Mucosa of rectum (tissue), 2 donors: ENCODE measurements around the gene BIN1.

Experiments
- H3K27ac ChIP-seq, 2 donors: one replicate each; pipeline ENCODE4 v1.7.0; 2013; ENCODE audit warnings: inconsistent platforms in 2 of 2, low read depth in 2 of 2, low read length in 2 of 2
- H3K27me3 ChIP-seq, 2 donors: one replicate each; pipeline ENCODE4 v1.7.0; 2013; ENCODE audit warnings: low read length in 2 of 2; ENCODE audit not compliant: control insufficient read depth in 2 of 2, insufficient read depth in 2 of 2
- H3K36me3 ChIP-seq, 2 donors: one replicate each; pipeline ENCODE4 v1.7.0; 2013; ENCODE audit warnings: low read length in 2 of 2; ENCODE audit not compliant: control insufficient read depth in 2 of 2, insufficient read depth in 2 of 2
- H3K4me1 ChIP-seq, 2 donors: one replicate each; pipeline ENCODE4 v1.7.0; 2013; ENCODE audit warnings: low read length in 2 of 2, mild to moderate bottlenecking in 1 of 2; ENCODE audit not compliant: control insufficient read depth in 2 of 2, insufficient read depth in 2 of 2
- H3K4me3 ChIP-seq, 2 donors: one replicate each; pipeline ENCODE4 v1.7.0; 2013; ENCODE audit warnings: low read length in 2 of 2
- H3K9ac ChIP-seq, 2 donors: one replicate each; pipeline ENCODE4 v1.7.0; 2013; ENCODE audit warnings: low read length in 2 of 2, low read depth in 1 of 2, mild to moderate bottlenecking in 1 of 2
- H3K9me3 ChIP-seq, 2 donors: one replicate each; pipeline ENCODE4 v1.7.0; 2013; ENCODE audit warnings: low read length in 2 of 2; ENCODE audit not compliant: control insufficient read depth in 2 of 2
- donor health status: healthy.
- donor health status: Normal muscosa, but diverticular disease.

Gene BIN1

DNA sequence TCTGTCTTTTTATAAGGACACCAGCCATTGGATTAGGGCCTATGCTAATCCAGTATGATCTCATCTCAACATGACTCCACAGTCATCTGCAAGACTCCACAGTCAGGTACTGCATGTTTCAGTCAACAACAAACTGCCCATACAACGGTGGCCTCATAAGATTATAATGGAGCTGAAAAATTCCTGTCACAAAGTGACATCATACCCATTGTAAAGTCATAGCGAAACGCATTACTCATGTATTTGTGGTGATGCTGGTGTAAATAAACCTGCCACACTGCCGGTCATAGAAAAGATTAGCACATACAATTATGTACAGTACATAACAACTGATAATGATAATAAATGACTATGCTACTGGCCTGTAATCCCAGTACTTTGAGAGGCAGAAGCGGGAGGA, 106.0 kb downstream of the BIN1 start:
- no peak overlapping the region for H3K27ac ChIP-seq
- peaks cover 3 to 10% of the 10 kb centered on the region in 2 donors for H3K4me1 ChIP-seq

DNA sequence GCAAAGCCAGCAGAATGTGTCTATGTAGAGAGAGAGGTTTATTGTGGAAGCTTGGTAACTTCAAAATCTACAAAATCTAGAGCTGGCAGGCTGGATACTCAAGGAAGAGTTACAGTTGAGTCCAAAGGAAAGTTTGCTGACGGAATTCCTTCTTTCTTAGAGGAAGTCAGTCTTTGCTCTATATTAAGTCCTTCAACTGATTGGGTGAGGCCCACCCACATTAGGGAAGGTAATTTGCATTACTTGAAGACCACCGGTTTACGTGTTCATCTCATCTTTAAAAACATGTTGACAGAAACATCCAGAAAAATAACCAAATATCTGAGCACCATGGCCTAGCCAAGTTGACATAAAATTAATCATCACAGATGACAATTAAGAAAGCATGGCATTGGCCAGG, 106.8 kb downstream of the BIN1 start:
- H3K4me3 ChIP-seq, result no peak overlapping the region

More for the DNA sequence above, 106.0 kb downstream of the BIN1 start:
- H3K36me3 ChIP-seq, result no peaks in the 10 kb centered on the region
- H3K27me3 ChIP-seq, result no peaks in the 10 kb centered on the region
- no peak overlapping the region for H3K4me3 ChIP-seq
- H3K9ac ChIP-seq, result no peak overlapping the region
- H3K9me3 ChIP-seq, result no peaks in the 10 kb centered on the region

DNA sequence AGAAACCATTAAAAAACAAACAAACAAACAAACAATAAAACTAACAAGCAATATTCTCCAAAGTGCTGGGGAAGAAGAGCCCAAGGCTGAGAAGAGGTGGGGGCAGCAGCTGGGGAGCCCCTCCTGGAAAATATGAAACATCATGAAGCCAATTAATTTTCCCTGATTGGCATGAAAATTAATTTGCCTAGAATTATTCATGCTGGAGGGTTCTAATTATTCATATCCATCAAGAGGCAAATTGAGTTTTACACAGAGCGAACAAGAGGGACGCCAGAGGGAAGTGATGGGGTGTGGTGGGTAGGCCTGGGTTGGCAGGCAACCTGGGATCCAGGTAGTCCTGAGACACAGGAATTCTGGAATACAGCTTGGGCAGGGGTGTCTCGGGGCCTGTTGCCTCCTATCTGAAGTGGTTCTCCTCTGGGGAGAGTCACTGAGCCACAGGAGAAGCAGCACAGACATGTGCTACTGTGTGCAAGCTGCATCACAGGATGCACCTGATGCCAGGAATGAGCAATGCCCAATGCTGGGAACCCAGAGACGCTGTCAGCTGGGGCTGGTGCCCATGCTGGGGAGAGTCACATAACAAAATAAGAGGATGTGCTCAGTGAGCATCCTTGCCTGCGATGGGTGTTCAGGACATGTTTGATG, 107.7 kb downstream of the BIN1 start:
- no peaks in the 10 kb centered on the region for H3K36me3 ChIP-seq
- no peak overlapping the region for H3K4me3 ChIP-seq
- H3K9me3 ChIP-seq, result no peaks in the 10 kb centered on the region
- no peaks in the 10 kb centered on the region for H3K27me3 ChIP-seq
- no peak overlapping the region for H3K9ac ChIP-seq
- peaks cover 3 to 10% of the 10 kb centered on the region in 2 donors for H3K4me1 ChIP-seq
- H3K27ac ChIP-seq, result no peak overlapping the region

More for the DNA sequence above, 106.8 kb downstream of the BIN1 start:
- Histone ChIP-seq H3K9me3 (no peaks in the 10 kb centered on the region), H3K4me1 (peaks cover 3 to 10% of the 10 kb centered on the region in 2 donors), H3K27ac (no peak overlapping the region), H3K9ac (no peak overlapping the region), H3K27me3 (no peaks in the 10 kb centered on the region), H3K36me3 (no peaks in the 10 kb centered on the region)

DNA sequence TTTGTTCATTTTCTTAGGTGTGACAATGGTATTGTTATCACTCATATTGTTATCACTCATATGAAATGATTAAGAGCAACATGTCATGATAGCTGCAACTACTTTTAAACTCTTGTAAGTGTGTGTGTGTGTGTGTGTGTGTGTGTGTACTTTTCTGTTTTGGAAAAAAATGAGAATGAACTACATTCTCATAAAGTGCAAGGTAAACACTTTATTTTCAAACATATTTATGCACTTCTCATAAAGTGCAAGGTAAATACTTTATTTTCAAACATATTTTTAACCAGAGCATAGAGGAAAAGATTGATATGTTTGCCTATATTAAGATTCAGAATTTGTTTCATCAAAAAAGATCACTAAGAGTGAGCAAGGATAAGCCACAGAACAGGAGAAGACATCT, 108.5 kb downstream of the BIN1 start:
- Histone ChIP-seq H3K9me3 (no peaks in the 10 kb centered on the region), H3K27ac (no peak overlapping the region)

More for the DNA sequence above, 108.5 kb downstream of the BIN1 start:
- H3K9ac ChIP-seq, result no peak overlapping the region
- H3K27me3 ChIP-seq, result no peaks in the 10 kb centered on the region
- no peaks in the 10 kb centered on the region for H3K36me3 ChIP-seq
- H3K4me3 ChIP-seq, result no peak overlapping the region
- H3K4me1 ChIP-seq, result peaks cover 3 to 10% of the 10 kb centered on the region in 2 donors
